Prostate gland (tissue), 2 donors: ENCODE data around the gene MGRN1. TPM values are rescaled to one million over a fixed set of nuclear protein-coding genes. Genes with fewer than 3 reads are reported as not detected.

Source experiments
- DNase-seq: peaks from one replicate; pipeline ENCODE4 v3.0.0-alpha.2; 2019; ENCODE audit warnings: low spot score
- H3K27ac ChIP-seq, 2 donors: fragments of 200-600 bp; sonication (generic); 2 replicates each; pipeline ENCODE4 v1.5.1; 2017 to 2019
- H3K27me3 ChIP-seq: fragments of 200-600 bp; sonication (generic); replicated peaks from 2 replicates; pipeline ENCODE4 v1.5.1; 2019; ENCODE audit not compliant: insufficient read depth
- H3K36me3 ChIP-seq, 2 donors: fragments of 200-600 bp; sonication (generic); 1 replicate in 1 of 2; 2 replicates in 1 of 2; pipeline versions ENCODE4 v1.5.1 to v1.8.1; 2017 to 2019
- H3K4me1 ChIP-seq: fragments of 200-600 bp; sonication (generic); replicated peaks from 2 replicates; pipeline ENCODE4 v1.5.1; 2019
- H3K4me3 ChIP-seq, 2 donors: fragments of 200-600 bp; sonication (generic); 2 replicates each; pipeline ENCODE4 v1.5.1; 2017 to 2019
- H3K9me3 ChIP-seq: fragments of 200-600 bp; sonication (generic); 2 replicates; pipeline ENCODE4 v1.5.1; 2017
- CTCF ChIP-seq, 4 experiments: fragments of 200-600 bp in 2 of 4; fragments of 450-650 bp in 2 of 4; sonication (generic) in 2 of 4; IDR thresholded peaks; 1 replicate in 3 of 4; 2 replicates in 1 of 4; pipeline ENCODE4 v1.5.1; 2016 to 2019; ENCODE audit warnings: antibody characterized with exemption in 4 of 4, mild to moderate bottlenecking in 2 of 4, moderate library complexity in 2 of 4
- POLR2A ChIP-seq: fragments of 450-650 bp; IDR thresholded peaks from one replicate; pipeline ENCODE4 v1.6.1; 2016; ENCODE audit warnings: antibody characterized with exemption, mild to moderate bottlenecking
- POLR2AphosphoS5 ChIP-seq: sonication (generic); formaldehyde crosslinking; IDR thresholded peaks from one replicate; pipeline ENCODE4 v1.6.1; 2017; ENCODE audit warnings: antibody characterized with exemption
- WGBS: methylation state at CpG from one replicate; pipeline ENCODE4 v1.1.5; 2018; 5-methylcytosine and 5-hydroxymethylcytosine counted together
- intact Hi-C: fragments of 100-400 bp; cut with DNase I; formaldehyde crosslinking; loops from one replicate; pipeline ENCODE4 v1.14.2; 2022
- total RNA-seq, 2 donors: library from RNA; depleted of rRNA; stranded (reverse); fragments of >200 nt; gene quantifications; one replicate each; pipeline ENCODE4 v1.1.0, GENCODE V29; 2016

Gene MGRN1
- total RNA-seq, 2 donors from 2014 or later, result 59.6 to 101 TPM

- Histone ChIP-seq H3K4me1 (no peaks in the 10 kb centered on the region), H3K4me3 (no peak overlapping the region), H3K36me3 (peaks cover 3 to 6% of the 10 kb centered on the region in 2 donors), H3K27ac (no peak overlapping the region), H3K27me3 (no peaks in the 10 kb centered on the region), H3K9me3 (no peaks in the 10 kb centered on the region)
- TF ChIP-seq POLR2A, result no peak
- TF ChIP-seq CTCF (IDR thresholded peaks at IDR 0.05), result no peak
- no peak for TF ChIP-seq POLR2AphosphoS5
- 85% methylated on average over 14 of the region's 14 CpGs for WGBS
- intact Hi-C loops, result no loop called here
- no peak for DNase-seq
Observed at GRCh38 chr16:4723071-4723767, 98.6 kb downstream of the MGRN1 start.

GRCh38 chr16:4724661-4725270 lies 100.1 kb downstream of the MGRN1 start:
- Histone ChIP-seq H3K27ac (no peak overlapping the region), H3K4me3 (no peak overlapping the region), H3K9me3 (no peaks in the 10 kb centered on the region), H3K4me1 (no peaks in the 10 kb centered on the region), H3K36me3 (peaks cover 3 to 6% of the 10 kb centered on the region in 2 donors), H3K27me3 (no peaks in the 10 kb centered on the region)
- DNase-seq, result no peak
- 88% methylated on average over 11 of the region's 11 CpGs for whole genome bisulfite sequencing
- intact Hi-C loops, result no loop called here
- TF ChIP-seq CTCF (IDR thresholded peaks at IDR 0.05) (no peak), POLR2A (no peak), POLR2AphosphoS5 (no peak)

DNA sequence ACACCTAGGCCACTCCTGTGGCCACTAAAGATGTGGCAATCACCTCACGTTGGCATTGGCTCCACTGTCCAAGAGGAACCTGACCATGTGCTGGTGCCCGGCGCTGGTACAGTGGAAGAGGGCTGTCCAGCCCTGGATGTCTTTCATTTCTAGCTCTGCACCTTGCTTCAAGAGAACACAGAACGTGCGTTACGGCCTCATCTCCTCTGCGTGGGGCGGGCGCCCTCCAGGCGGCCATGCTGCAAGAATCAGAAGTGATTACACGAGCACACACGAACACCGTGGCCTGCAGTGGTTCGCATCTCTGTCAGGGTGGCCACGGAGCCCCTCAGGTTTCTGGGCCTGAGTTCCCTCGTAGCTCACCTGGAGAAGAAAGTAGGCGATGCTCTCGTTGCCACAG lies 102.0 kb downstream of the MGRN1 start:
- Histone ChIP-seq H3K27ac (no peak overlapping the region), H3K9me3 (no peaks in the 10 kb centered on the region), H3K4me1 (no peaks in the 10 kb centered on the region), H3K4me3 (no peak overlapping the region), H3K36me3 (peaks cover 3 to 6% of the 10 kb centered on the region in 2 donors), H3K27me3 (no peaks in the 10 kb centered on the region)
- WGBS, result 93% methylated on average over 18 of the region's 18 CpGs
- TF ChIP-seq CTCF (IDR thresholded peaks at IDR 0.05), result no peak
- TF ChIP-seq POLR2A, result no peak
- no peak for TF ChIP-seq POLR2AphosphoS5
- intact Hi-C loops, result no loop called here
- DNase-seq, result no peak

DNA sequence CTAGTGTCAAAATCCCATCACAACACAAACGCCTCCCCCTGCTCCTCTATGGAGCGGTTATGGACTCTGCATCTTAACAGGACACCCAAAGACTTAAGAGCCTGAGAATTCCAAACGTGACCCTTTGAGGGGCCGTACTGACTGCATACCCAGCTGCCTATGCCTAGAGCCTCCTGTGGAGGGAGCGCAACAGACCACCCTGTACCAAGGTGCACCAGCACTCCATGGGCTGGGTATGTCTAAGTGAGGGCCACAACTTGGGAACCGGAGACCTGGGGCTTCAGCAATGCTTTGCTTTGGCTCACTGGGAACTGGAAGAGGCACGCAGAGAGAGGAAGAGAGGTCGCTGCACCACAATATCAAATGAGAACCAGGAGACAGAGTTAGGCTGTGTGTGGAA lies 104.0 kb downstream of the MGRN1 start:
- intact Hi-C loops, result no loop called here
- no peaks in the 10 kb centered on the region for H3K27me3 ChIP-seq
- DNase-seq, result no peak
- WGBS, result 94% methylated on average over 8 of the region's 8 CpGs
- H3K36me3 ChIP-seq, result peaks cover 3 to 6% of the 10 kb centered on the region in 2 donors
- H3K27ac ChIP-seq, result no peak overlapping the region
- H3K4me1 ChIP-seq, result no peaks in the 10 kb centered on the region
- no peaks in the 10 kb centered on the region for H3K9me3 ChIP-seq
- TF ChIP-seq CTCF (IDR thresholded peaks at IDR 0.05), result no peak
- no peak for TF ChIP-seq POLR2AphosphoS5
- no peak for TF ChIP-seq POLR2A
- no peak overlapping the region for H3K4me3 ChIP-seq

GRCh38 chr16:4729876-4730275 lies 105.2 kb downstream of the MGRN1 start:
- no peak overlapping the region for H3K4me3 ChIP-seq
- no peak overlapping the region for H3K27ac ChIP-seq
- 94% methylated on average over 15 of the region's 15 CpGs for WGBS
- H3K9me3 ChIP-seq, result no peaks in the 10 kb centered on the region
- H3K36me3 ChIP-seq, result peaks cover 3 to 6% of the 10 kb centered on the region in 2 donors
- no peaks in the 10 kb centered on the region for H3K4me1 ChIP-seq
- TF ChIP-seq POLR2AphosphoS5 (no peak), POLR2A (no peak), CTCF (IDR thresholded peaks at IDR 0.05) (no peak)
- H3K27me3 ChIP-seq, result no peaks in the 10 kb centered on the region
- intact Hi-C loops, result loop anchor here (10.0 kb wide), 3 partner anchors 75 to 115 kb away; partner anchors contain the start of genes GLYR1, ROGDI, UBALD1 and UBN1
- no peak for DNase-seq
